H9 (cell line): Measurements from ENCODE around the gene YPEL3. TPM values are rescaled to one million over a fixed set of nuclear protein-coding genes. Genes with fewer than 3 reads are reported as not detected.

Source experiments
- DNase-seq: peaks from one replicate; pipeline ENCODE4 v3.0.0-alpha.2; 2017
- H2AFZ ChIP-seq: one replicate; pipeline ENCODE4 v1.6.1; 2013; ENCODE audit warnings: mild to moderate bottlenecking, low read length, control low read depth, moderate library complexity
- H2AK5ac ChIP-seq: 2 replicates; pipeline ENCODE4 v1.6.1; 2013; ENCODE audit warnings: low read length, control low read depth, mixed read lengths; ENCODE audit not compliant: insufficient read length
- H2BK120ac ChIP-seq: one replicate; pipeline ENCODE4 v1.6.1; 2013; ENCODE audit warnings: low read depth, mild to moderate bottlenecking, low read length, control low read depth, inconsistent platforms; ENCODE audit not compliant: poor library complexity, severe bottlenecking
- H2BK12ac ChIP-seq: 2 replicates; pipeline ENCODE4 v1.6.1; 2013; ENCODE audit warnings: low read length, control low read depth, mixed read lengths, low read depth; ENCODE audit not compliant: insufficient read length
- H2BK15ac ChIP-seq: 2 replicates; pipeline ENCODE4 v1.6.1; 2013; ENCODE audit warnings: low read depth, low read length, control low read depth
- H2BK20ac ChIP-seq: one replicate; pipeline ENCODE4 v1.6.1; 2013; ENCODE audit warnings: low read depth, mild to moderate bottlenecking, low read length, control low read depth, inconsistent platforms; ENCODE audit not compliant: poor library complexity, severe bottlenecking
- H2BK5ac ChIP-seq: 2 replicates; pipeline ENCODE4 v1.6.1; 2013; ENCODE audit warnings: low read length, control low read depth, mixed read lengths; ENCODE audit not compliant: insufficient read length
- H3K14ac ChIP-seq: 2 replicates; pipeline ENCODE4 v1.6.1; 2013; ENCODE audit warnings: low read length, control low read depth; ENCODE audit not compliant: insufficient read depth
- H3K18ac ChIP-seq: 2 replicates; pipeline ENCODE4 v1.6.1; 2013; ENCODE audit warnings: low read depth, mild to moderate bottlenecking, mixed read lengths, low read length, control low read depth; ENCODE audit not compliant: insufficient read length
- H3K23ac ChIP-seq: 2 replicates; pipeline ENCODE4 v1.6.1; 2013; ENCODE audit warnings: low read length, control low read depth, mixed read lengths, low read depth; ENCODE audit not compliant: insufficient read length
- H3K23me2 ChIP-seq: 2 replicates; pipeline ENCODE4 v1.6.1; 2013; ENCODE audit warnings: low read depth, mild to moderate bottlenecking, mixed read lengths, low read length, control low read depth; ENCODE audit not compliant: insufficient read length, poor library complexity, severe bottlenecking
- H3K27ac ChIP-seq: 2 replicates; pipeline ENCODE4 v1.5.1; 2013; ENCODE audit warnings: low read length, control low read depth, mixed read lengths, low read depth; ENCODE audit not compliant: insufficient read length
- H3K27me3 ChIP-seq: 2 replicates; pipeline ENCODE4 v1.6.1; 2013; ENCODE audit warnings: low read length, control low read depth, inconsistent platforms; ENCODE audit not compliant: insufficient read depth
- H3K4ac ChIP-seq: 2 replicates; pipeline ENCODE4 v1.6.1; 2013; ENCODE audit warnings: low read depth, mild to moderate bottlenecking, control low read depth, inconsistent platforms, low read length, moderate library complexity
- H3K4me1 ChIP-seq: 2 replicates; pipeline ENCODE4 v1.6.1; 2013; ENCODE audit warnings: low read length, control low read depth, inconsistent platforms; ENCODE audit not compliant: insufficient read depth
- H3K4me2 ChIP-seq: 2 replicates; pipeline ENCODE4 v1.6.1; 2013; ENCODE audit warnings: low read length, control low read depth, mixed read lengths; ENCODE audit not compliant: insufficient read length, insufficient read depth
- H3K56ac ChIP-seq: 2 replicates; pipeline ENCODE4 v1.6.1; 2013; ENCODE audit warnings: low read depth, mild to moderate bottlenecking, mixed read lengths, low read length, control low read depth; ENCODE audit not compliant: insufficient read length
- H3K79me1 ChIP-seq: 2 replicates; pipeline ENCODE4 v1.6.1; 2013; ENCODE audit warnings: low read depth, mild to moderate bottlenecking, moderate library complexity, low read length, control low read depth, inconsistent platforms; ENCODE audit not compliant: insufficient read depth, poor library complexity, severe bottlenecking
- H3K79me2 ChIP-seq: 2 replicates; pipeline ENCODE4 v1.6.1; 2013; ENCODE audit warnings: low read length, control low read depth, inconsistent platforms; ENCODE audit not compliant: insufficient read depth
- H3K9ac ChIP-seq: 2 replicates; pipeline ENCODE4 v1.6.1; 2013; ENCODE audit warnings: low read length, control low read depth, mixed read lengths; ENCODE audit not compliant: insufficient read length; ENCODE audit errors: extremely low read depth
- H3K9me3 ChIP-seq: one replicate; pipeline ENCODE4 v1.6.1; 2013; ENCODE audit warnings: low read depth, low read length, inconsistent platforms; ENCODE audit not compliant: control insufficient read depth
- H3T11ph ChIP-seq: one replicate; pipeline ENCODE4 v1.6.1; 2013; ENCODE audit warnings: mild to moderate bottlenecking, low read length, control low read depth, inconsistent platforms
- H4K20me1 ChIP-seq: one replicate; pipeline ENCODE4 v1.6.1; 2013; ENCODE audit not compliant: control insufficient read depth, insufficient read length, insufficient read depth
- H4K5ac ChIP-seq: 2 replicates; pipeline ENCODE4 v1.6.1; 2013; ENCODE audit warnings: low read depth, mild to moderate bottlenecking, mixed read lengths, low read length, control low read depth; ENCODE audit not compliant: insufficient read length
- H4K8ac ChIP-seq: replicated peaks from 2 replicates; pipeline ENCODE4 v1.6.1; 2013; ENCODE audit warnings: low read length, control low read depth, mixed read lengths, low read depth; ENCODE audit not compliant: insufficient read length
- H4K91ac ChIP-seq: 2 replicates; pipeline ENCODE4 v1.6.1; 2013; ENCODE audit warnings: low read depth, mild to moderate bottlenecking, moderate library complexity, mixed read lengths, low read length, control low read depth; ENCODE audit not compliant: insufficient read length
- H3K27ac Mint-ChIP-seq, 3 experiments: 2 replicates in 2 of 3; 3 replicates in 1 of 3; pipeline ENCODE4 v1.8.0; 2020 to 2021; ENCODE audit warnings: mixed read lengths in 3 of 3, mild to moderate bottlenecking in 1 of 3, moderate library complexity in 1 of 3
- H3K27me3 Mint-ChIP-seq: 2 replicates; pipeline ENCODE4 v1.8.0; 2021; ENCODE audit warnings: low read depth, mild to moderate bottlenecking, moderate library complexity, mixed read lengths
- H3K36me3 Mint-ChIP-seq, 3 experiments: 2 replicates in 2 of 3; 3 replicates in 1 of 3; pipeline ENCODE4 v1.8.0; 2020 to 2021; ENCODE audit warnings: low read depth in 3 of 3, mixed read lengths in 3 of 3; ENCODE audit not compliant: insufficient read depth in 1 of 3
- H3K4me1 Mint-ChIP-seq, 2 experiments: 2 replicates each; pipeline ENCODE4 v1.8.0; 2020; ENCODE audit warnings: mixed read lengths in 2 of 2
- H3K4me3 Mint-ChIP-seq, 2 experiments: 2 replicates in 1 of 2; 3 replicates in 1 of 2; pipeline ENCODE4 v1.8.0; 2020 to 2021; ENCODE audit warnings: mild to moderate bottlenecking in 2 of 2, mixed read lengths in 2 of 2, moderate library complexity in 1 of 2
- H3K9me3 Mint-ChIP-seq, 2 experiments: 2 replicates in 1 of 2; 3 replicates in 1 of 2; pipeline ENCODE4 v1.8.0; 2020; ENCODE audit warnings: mild to moderate bottlenecking in 2 of 2, mixed read lengths in 2 of 2, moderate library complexity in 1 of 2
- CTCF ChIP-seq: fragments of 200-600 bp; sonication (generic); conservative IDR thresholded peaks from 3 replicates; pipeline ENCODE4 v1.8.0; 2021; ENCODE audit warnings: antibody characterized with exemption, mild to moderate bottlenecking
- WGBS: extraction: QIAGEN DNeasy Blood & Tissue Kit; methylation state at CpG from one replicate; pipeline ENCODE4 v1.1.7; 2013; ENCODE audit warnings: missing lambda C conversion rate, low lambda C conversion rate, mixed read lengths; ENCODE audit not compliant: insufficient read length; ENCODE audit errors: extremely low coverage; 5-methylcytosine and 5-hydroxymethylcytosine counted together
- total RNA-seq: library from RNA; stranded (reverse); gene quantifications from 2 replicates; pipeline ENCODE4 v1.2.1, GENCODE V29; 2021

The YPEL3 gene
- total RNA-seq, 1 experiment from 2014 or later: 27.5 TPM

- Mint-ChIP-seq H3K4me3 (peak overlapping the region; percentile 89 to 93), H3K27me3 (no peaks in the 10 kb centered on the region), H3K36me3 (peaks cover 41 to 59% (median 52%) of the 10 kb centered on the region in 3 experiments; a peak in 6 of 7 replicates), H3K4me1 (peaks cover 13 to 19% of the 10 kb centered on the region in 2 experiments), H3K9me3 (no peaks in the 10 kb centered on the region; a peak in 2 of 5 replicates), H3K27ac (peak overlapping the region; percentile 47 to 81 (median 76); a peak in 3 of 7 replicates)
- no peak for DNase-seq
- Histone ChIP-seq H4K20me1 (no peaks in the 10 kb centered on the region), H2BK120ac (no peak overlapping the region), H3K14ac (peak overlapping the region; percentile 95), H3K27me3 (no peaks in the 10 kb centered on the region), H3K23ac (no peak overlapping the region), H3K79me2 (peaks cover 16% of the 10 kb centered on the region; the same call in 1 of the 2 replicates), H3K56ac (no peak overlapping the region), H3K27ac (no peak overlapping the region), H2BK5ac (no peak overlapping the region), H2BK20ac (no peak overlapping the region), H2BK15ac (no peak overlapping the region), H3K4me1 (no peaks in the 10 kb centered on the region), H2BK12ac (no peak overlapping the region), H3K9me3 (no peaks in the 10 kb centered on the region), H4K91ac (no peak overlapping the region), H4K5ac (no peak overlapping the region), H4K8ac (no peak overlapping the region), H3T11ph (no peak overlapping the region), H3K4ac (no peak overlapping the region), H2AFZ (no peak overlapping the region), H3K79me1 (peaks cover 9% of the 10 kb centered on the region), H3K18ac (peak overlapping the region; percentile 21), H2AK5ac (no peak overlapping the region), H3K23me2 (peaks cover 7% of the 10 kb centered on the region), H3K4me2 (peak overlapping the region; percentile 88), H3K9ac (peak overlapping the region; percentile 80)
- no peak for TF ChIP-seq CTCF
- no CpG with 5 or more reads among the region's 33 CpGs for WGBS
Measured at GRCh38 chr16:30076276-30076791, 19.7 kb downstream of the YPEL3 start.
